Urothelium cell line (cell line): Measurements from ENCODE around the gene RPL38.
"Not testable (repeated sequence)": the region's sequence is repeated elsewhere in the genome, so short reads cannot be mapped to it uniquely, and the experiment has no call there.

Source experiments
- DNase-seq: peaks from one replicate; pipeline ENCODE4 v3.0.0; 2011; ENCODE audit warnings: low spot score, mixed read lengths
- FAIRE-seq: peaks from 2 replicates; lab custom pipeline; 2011; peaks lifted over from hg19 to GRCh38; lab: Jason Lieb, UNC

Gene RPL38

GRCh38 chr17:74182041-74182723 lies 21.3 kb upstream of the RPL38 start:
- DNase-seq (no peak), FAIRE-seq (peak; percentile 63)

DNA sequence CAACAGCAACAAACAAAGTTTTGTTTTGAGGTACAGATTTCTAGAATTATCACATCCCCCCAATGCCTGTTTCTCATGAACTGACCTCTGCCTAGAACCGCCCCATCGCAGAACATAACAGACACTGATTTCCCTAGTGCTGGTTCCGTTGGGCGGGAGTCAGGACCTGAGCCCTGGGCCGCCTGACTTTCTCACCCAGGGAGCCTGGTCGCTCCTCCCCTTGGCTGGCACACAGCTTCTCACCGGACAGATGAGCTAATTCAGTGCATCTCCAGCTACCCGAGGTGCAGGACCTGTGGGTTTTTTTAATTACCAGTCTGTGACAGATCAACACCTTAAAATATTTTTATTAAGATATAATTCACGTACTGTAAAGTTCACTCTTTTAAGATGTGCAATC lies 20.1 kb upstream of the RPL38 start:
- DNase-seq (no peak), FAIRE-seq (no peak)

DNA sequence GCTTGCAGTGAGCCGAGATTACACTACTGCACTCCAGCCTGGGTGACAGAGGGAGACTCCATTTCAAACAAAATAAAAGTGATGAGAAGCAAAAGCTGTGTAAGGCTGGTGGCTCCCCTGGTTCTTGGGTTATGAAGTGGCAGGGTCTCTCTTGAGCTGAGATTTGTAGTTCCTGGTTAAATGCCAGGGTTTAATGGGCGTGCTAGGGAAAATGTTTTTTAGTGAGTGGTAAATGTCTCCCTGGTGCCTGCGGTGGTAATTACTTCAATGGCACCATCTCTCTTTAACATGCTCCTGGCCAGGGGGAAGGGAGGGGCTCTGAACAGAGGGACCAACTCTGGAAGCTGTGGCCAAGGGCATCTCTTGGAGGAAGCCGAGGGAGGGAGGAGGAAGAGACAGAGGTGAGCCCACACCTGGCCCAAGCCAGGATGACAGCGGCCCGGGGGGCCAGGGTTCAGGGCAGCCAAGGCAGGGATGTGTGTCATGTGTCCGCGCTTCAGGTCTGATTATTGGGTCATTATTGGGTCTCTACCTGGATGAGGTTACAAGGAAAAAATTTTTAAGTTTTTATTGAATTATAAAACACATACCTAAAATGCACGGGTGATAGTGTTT lies 17.8 kb upstream of the RPL38 start:
- FAIRE-seq (no peak), DNase-seq (no peak)

DNA sequence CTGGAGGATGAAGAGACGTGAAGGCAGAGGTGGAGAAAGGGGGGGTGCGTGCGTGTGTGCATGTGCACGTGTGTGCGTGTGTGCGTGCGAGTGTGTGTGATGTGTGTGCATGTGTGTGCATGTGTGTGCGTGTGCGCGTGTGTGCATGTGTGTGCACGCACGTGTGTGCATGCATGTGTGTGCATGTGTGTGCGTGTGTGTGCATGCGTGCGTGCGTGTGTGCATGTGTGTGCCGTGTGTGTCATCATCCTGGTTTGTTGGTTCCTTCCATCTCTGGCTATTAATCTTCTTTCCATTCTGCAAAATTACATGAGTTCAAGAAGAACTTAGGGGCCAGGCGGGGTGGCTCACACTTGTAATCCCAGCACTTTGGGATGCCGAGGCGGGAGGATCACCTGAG lies 17.0 kb upstream of the RPL38 start:
- FAIRE-seq = peak; percentile 98
- DNase-seq = no peak

GRCh38 chr17:74187761-74188160 lies 15.7 kb upstream of the RPL38 start:
- DNase-seq = no peak
- no peak for FAIRE-seq

- FAIRE-seq, DNase-seq: not testable (repeated sequence)
These were observed 14.8 kb upstream of the RPL38 start for GRCh38 chr17:74188687-74189086.

DNA sequence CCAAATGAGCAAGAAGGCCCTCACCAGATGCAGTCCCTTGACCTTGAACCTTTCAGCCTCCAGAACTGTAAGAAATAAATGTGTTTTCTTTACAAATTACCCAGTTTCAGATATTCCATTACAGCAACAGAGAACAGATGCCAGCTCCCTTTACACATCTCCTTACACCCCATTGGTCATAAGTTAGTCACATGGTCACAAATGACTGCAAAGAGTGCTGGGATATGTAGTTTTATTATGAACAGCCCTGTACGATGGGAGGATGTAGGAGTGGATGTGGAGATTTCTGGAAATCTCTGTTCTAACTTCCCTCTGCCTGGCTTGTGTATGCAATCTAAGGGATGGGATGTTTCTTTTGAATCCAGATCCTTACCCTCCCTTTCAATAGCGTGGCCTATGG lies 13.3 kb upstream of the RPL38 start:
- FAIRE-seq (no peak), DNase-seq (peak; percentile 59)

GRCh38 chr17:74190807-74191406 lies 12.6 kb upstream of the RPL38 start:
- peak; percentile 73 for FAIRE-seq
- peak; percentile 54 for DNase-seq

GRCh38 chr17:74192950-74193781 lies 10.3 kb upstream of the RPL38 start:
- no peak for DNase-seq
- FAIRE-seq = no peak

- DNase-seq (no peak), FAIRE-seq (no peak)
These were observed 8.8 kb upstream of the RPL38 start for GRCh38 chr17:74194682-74195081.

- FAIRE-seq (no peak), DNase-seq (no peak)
These were observed 6.7 kb upstream of the RPL38 start for GRCh38 chr17:74196541-74197317.

DNA sequence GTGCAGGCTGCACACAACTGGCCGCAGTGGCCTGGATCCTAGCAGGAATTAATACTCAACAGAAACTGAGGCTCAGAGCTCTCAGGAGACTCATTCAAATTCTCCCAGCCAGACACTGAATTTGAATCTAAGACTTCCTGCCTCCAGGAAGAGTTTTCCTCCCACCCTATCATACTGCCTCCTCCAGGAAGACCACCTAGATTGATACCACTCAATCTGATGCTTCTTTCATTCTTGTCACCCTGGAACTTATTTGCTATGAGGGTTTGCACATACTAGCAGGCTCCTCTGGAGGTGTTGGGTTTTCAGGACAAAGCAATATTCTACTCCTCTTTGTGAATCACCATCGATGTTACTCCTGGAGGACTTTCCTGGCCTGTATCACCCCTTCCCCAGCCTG lies 5.7 kb upstream of the RPL38 start:
- FAIRE-seq (no peak), DNase-seq (no peak)

DNA sequence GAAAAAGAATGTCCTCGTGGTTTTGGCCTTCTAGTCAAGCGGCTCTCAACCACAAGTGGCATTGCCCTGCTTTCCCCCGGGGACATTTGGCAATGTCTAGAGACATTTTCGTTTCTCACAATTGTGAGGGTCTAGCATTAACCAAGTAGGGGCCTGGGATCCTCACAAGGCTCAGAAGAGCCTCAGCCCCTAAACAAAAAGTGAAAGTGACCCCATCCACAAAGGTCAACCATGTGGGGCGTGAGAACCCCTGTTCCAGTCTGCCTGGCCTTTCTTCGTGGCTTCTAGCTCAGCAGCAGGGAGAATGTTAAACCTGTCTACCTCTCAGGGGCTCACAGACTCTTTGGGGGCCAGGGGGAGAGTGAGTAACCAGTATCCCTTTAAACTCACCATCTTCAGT lies 4.8 kb upstream of the RPL38 start:
- no peak for FAIRE-seq
- DNase-seq = no peak

DNA sequence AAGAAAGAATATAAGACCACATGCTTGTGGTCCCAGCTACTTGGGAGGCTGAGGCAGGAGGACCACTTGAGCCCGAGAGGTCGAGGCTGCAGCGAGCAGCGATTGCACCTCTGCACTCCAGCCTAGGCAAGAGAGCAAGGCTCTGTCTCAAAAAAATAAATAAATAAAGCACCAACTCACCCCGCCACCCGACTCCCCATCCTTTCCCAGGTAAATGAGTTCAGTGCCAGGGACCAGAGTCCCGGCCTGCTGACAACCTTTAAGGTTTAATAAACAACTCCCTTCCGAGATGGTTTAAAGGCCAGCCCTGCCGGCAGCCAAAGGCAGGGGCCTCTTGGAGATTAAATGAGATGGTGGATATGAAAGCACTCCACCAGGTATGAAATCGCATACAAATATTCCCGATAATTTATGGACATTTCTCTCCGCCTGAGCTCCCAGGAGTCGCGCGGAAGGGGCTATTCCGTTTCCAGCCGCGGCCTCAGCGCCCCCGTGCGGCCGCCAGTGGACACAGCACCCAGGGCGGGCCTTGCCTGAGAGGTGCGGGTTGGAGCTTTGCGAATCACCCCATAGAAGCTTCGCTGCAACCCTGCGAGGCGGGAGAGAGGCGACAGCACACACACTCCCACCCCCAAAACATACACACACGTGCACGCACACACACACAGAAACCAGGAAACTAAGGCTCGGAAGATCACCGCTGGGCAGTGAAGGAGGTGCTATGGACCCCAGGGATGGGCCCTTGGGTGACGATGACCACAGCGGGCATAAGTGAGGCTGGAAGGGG lies 4.0 kb upstream of the RPL38 start:
- DNase-seq = peak; percentile 92
- FAIRE-seq = peak; percentile 91

DNA sequence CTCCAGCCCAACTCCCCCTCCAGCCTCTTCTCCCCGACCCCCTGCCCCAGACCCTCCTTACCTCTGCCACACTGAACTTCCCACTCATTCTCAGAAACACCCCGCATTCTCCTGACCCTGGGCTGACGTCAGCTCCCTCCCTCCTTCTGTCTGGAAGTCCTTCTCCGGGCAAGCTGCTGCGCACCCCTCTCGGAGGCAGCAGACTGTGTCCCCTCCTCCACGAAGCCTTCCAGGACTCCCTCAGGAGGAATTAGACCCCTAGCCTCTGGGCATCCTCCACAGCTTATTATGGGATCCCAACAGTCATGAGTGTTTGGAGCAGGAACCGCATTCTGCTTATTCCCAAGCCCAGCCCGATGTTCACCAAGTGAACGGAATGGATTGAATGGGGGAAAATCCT lies 3.4 kb upstream of the RPL38 start:
- FAIRE-seq = no peak
- DNase-seq = no peak

DNA sequence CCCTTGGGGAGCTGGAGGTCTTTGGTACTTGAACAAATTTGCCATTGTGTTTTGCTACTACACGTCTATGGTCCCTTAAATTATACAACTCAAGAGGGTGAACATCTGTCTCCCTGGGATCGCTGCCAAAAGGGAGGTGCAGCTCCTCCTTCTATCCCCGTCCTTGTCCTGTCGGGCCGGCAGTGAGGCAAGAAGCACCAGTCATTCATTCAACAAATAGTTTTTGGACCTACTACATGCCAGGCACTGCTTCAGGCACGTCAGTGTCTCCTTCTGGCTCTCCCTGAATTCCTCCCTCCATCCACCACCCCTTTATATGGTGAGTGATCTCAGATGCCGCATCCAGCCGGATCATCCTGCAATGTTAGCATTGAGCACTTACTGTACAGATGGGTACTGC lies 2.2 kb upstream of the RPL38 start:
- FAIRE-seq = peak; percentile 83
- DNase-seq = no peak

DNA sequence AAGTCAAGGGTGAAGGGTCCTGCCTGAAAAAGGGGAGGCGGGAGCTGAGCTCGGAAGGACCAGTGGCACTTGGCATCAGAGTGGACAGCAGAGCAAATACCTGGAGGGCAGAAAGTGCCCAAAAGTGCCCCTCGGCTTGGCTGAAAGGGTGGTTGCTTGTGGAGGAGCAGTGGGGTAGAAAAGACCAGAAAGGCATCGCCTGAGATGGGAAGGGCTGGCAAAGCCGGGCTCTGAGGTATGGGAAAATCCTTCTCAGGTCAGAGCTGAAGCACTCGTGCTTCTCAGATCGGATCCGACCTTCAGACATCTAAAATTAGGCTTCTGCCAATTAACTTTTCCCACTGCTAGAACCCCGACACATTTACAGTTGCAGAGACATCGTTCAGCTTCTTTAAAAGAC lies 1.5 kb upstream of the RPL38 start:
- no peak for FAIRE-seq
- DNase-seq = no peak

DNA sequence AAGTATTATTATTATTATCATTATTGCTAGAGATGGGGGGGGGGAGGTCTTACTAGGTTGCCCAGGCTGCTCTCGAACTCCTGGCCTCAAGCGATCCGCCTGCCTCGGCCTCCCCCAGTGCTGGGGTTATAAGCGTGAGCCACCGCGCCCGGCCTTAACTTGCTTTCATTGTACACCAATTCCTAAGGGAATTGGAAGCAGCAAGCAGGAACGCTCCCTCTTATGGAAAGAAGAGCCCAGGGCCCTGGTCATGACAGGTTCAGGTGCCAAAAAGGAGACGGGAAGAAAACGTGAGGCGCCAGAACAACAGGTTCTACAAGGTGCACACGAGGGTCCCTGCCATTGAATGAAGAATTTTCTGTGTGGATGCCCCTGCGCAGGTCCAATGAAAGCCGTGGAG lies 540 bp upstream of the RPL38 start:
- FAIRE-seq (no peak), DNase-seq (peak; percentile 29)

DNA sequence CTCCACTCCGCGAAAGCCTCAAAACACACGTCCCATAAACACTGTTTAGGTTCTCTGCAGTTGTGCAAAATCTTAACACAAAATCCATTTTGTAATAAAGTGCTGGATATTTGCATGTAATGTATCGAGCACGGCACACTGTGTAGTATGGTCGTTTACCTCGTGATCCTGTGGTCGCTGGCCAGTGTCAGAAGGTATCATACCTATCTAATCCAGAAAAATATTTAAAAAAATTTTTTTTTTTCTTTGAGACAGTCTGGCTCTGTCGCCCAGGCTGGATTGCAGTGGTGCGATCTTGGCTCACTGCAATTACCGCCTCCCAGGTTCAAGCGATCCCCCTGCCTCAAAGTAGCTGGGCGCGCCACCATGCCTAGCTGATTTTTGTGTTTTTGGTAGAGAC lies 996 bp downstream of the RPL38 start:
- FAIRE-seq = peak; percentile 13

DNA sequence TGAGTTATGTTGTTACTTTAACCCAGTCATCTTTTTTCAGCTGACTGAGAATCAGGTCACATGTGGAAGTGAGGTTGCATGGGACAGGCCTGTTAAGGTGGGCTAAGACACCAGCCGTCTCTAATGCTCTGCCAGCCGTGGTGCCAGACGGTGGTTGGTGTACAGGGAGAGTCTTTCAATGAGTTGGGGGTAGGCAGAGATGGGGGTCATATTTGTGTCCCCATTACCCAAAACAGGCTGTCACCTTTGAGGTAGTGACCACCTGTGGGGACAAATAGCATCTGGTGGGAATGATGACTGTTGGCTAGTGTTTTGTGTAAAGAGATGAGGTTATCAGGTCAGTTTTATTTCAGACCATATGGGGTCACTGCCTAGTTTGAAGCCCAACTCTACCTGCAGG lies 1.8 kb downstream of the RPL38 start:
- FAIRE-seq (peak; percentile 55), DNase-seq (no peak)

More for the DNA sequence above, 996 bp downstream of the RPL38 start:
- DNase-seq = no peak
